Placental epithelial cell (primary cell): Measurements from ENCODE around the gene GBA3. TPM values are rescaled to one million over a fixed set of nuclear protein-coding genes. Genes with fewer than 3 reads are reported as not detected.

Experiments
- total RNA-seq: library from RNA; depleted of rRNA; stranded (reverse); fragments of >200 nt; gene quantifications from 2 replicates; pipeline ENCODE4 v1.2.3, GENCODE V29; 2012

Gene GBA3
- total RNA-seq = 0.43 and 0.79 TPM in 2 replicates

GRCh38 chr4:22692736-22693135, at the start of gene GBA3:
Gene GBA3 (plus strand): TSS chr4:22692937.

Other genes with a start within 250 kb of the GBA3 start
- gene ADGRA3, start 176.9 kb upstream of the GBA3 start, total RNA-seq = 26.8 and 31.0 TPM in 2 replicates